Lower lobe of right lung (tissue), 2 donors: ENCODE results near the gene IFT52. TPM values are rescaled to one million over a fixed set of nuclear protein-coding genes. Genes with fewer than 3 reads are reported as not detected.
"Not testable (repeated sequence)": the region's sequence is repeated elsewhere in the genome, so short reads cannot be mapped to it uniquely, and the experiment has no call there.

ENCODE experiments used
- ATAC-seq, 2 donors: fragments of 200-7000 bp; cut with Tn5 transposase; one replicate each; pipeline ENCODE4 v1.9.1; 2020 to 2022; ENCODE audit warnings: mild to moderate bottlenecking in 2 of 2, moderate library complexity in 2 of 2
- DNase-seq: peaks from one replicate; pipeline ENCODE4 v3.0.0-alpha.2; 2020
- H3K27ac ChIP-seq: fragments of 200-600 bp; one replicate; pipeline ENCODE4 v1.8.0; 2022
- H3K27me3 ChIP-seq: fragments of 200-600 bp; one replicate; pipeline ENCODE4 v1.8.0; 2022; ENCODE audit warnings: low read depth
- H3K36me3 ChIP-seq: fragments of 200-600 bp; one replicate; pipeline ENCODE4 v1.8.0; 2022; ENCODE audit warnings: mild to moderate bottlenecking
- H3K4me1 ChIP-seq: fragments of 200-600 bp; one replicate; pipeline ENCODE4 v1.8.0; 2022
- H3K4me3 ChIP-seq: fragments of 200-600 bp; one replicate; pipeline ENCODE4 v1.8.0; 2022; ENCODE audit warnings: mild to moderate bottlenecking
- H3K9me3 ChIP-seq: fragments of 200-600 bp; one replicate; pipeline ENCODE4 v1.8.0; 2022
- intact Hi-C: fragments of 100-400 bp; cut with DNase I; formaldehyde crosslinking; loops from one replicate; pipeline ENCODE4 v1.11.0; 2022
- total RNA-seq: library from RNA; stranded (reverse); fragmentation: NEBNext Ultra II Directional; extraction: Animal tissue kit (Norgen Biotek cat#: 25700); gene quantifications from one replicate; pipeline ENCODE4 v1.2.1, GENCODE V29; 2021
- TF ChIP-seq, protein P1 (sequence below): fragments of 200-600 bp; IDR thresholded peaks from one replicate; pipeline ENCODE4 v1.8.0; 2022; ENCODE audit warnings: antibody characterized with exemption, mild to moderate bottlenecking
- donor health status: DM: no; HTN: yes; CAD: no; lungs with severe emphysema.

IFT52 gene
- total RNA-seq, 1 donor from 2014 or later = 19.9 TPM

GRCh38 chr20:43631598-43631997 lies 40.9 kb downstream of the IFT52 start:
- Histone ChIP-seq H3K36me3 (peaks cover 67% of the 10 kb centered on the region), H3K9me3 (no peaks in the 10 kb centered on the region), H3K4me3 (no peak overlapping the region), H3K4me1 (no peaks in the 10 kb centered on the region), H3K27ac (no peak overlapping the region), H3K27me3 (no peaks in the 10 kb centered on the region)
- intact Hi-C loops = no loop called here
- TF ChIP-seq, protein P1, sequence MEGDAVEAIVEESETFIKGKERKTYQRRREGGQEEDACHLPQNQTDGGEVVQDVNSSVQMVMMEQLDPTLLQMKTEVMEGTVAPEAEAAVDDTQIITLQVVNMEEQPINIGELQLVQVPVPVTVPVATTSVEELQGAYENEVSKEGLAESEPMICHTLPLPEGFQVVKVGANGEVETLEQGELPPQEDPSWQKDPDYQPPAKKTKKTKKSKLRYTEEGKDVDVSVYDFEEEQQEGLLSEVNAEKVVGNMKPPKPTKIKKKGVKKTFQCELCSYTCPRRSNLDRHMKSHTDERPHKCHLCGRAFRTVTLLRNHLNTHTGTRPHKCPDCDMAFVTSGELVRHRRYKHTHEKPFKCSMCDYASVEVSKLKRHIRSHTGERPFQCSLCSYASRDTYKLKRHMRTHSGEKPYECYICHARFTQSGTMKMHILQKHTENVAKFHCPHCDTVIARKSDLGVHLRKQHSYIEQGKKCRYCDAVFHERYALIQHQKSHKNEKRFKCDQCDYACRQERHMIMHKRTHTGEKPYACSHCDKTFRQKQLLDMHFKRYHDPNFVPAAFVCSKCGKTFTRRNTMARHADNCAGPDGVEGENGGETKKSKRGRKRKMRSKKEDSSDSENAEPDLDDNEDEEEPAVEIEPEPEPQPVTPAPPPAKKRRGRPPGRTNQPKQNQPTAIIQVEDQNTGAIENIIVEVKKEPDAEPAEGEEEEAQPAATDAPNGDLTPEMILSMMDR = no peak
- no peak for ATAC-seq
- no peak for DNase-seq

GRCh38 chr20:43636429-43636828 lies 45.7 kb downstream of the IFT52 start:
- DNase-seq (no peak), ATAC-seq (no peak)
- Histone ChIP-seq H3K27ac (no peak overlapping the region), H3K27me3 (no peaks in the 10 kb centered on the region), H3K4me1 (no peaks in the 10 kb centered on the region), H3K9me3 (no peaks in the 10 kb centered on the region), H3K36me3 (peaks cover 81% of the 10 kb centered on the region), H3K4me3 (no peak overlapping the region)
- intact Hi-C loops = no loop called here
- TF ChIP-seq, protein P1 = no peak

GRCh38 chr20:43642548-43642947 lies 51.8 kb downstream of the IFT52 start:
- no peaks in the 10 kb centered on the region for H3K4me1 ChIP-seq
- intact Hi-C loops = no loop called here
- no peaks in the 10 kb centered on the region for H3K9me3 ChIP-seq
- no peaks in the 10 kb centered on the region for H3K27me3 ChIP-seq
- no peak overlapping the region for H3K4me3 ChIP-seq
- TF ChIP-seq, protein P1 = no peak
- ATAC-seq = no peak
- H3K27ac ChIP-seq = no peak overlapping the region
- H3K36me3 ChIP-seq = peaks cover 69% of the 10 kb centered on the region
- DNase-seq = no peak

GRCh38 chr20:43650997-43651525 lies 60.3 kb downstream of the IFT52 start:
- DNase-seq (no peak), ATAC-seq (no peak)
- no peaks in the 10 kb centered on the region for H3K27me3 ChIP-seq
- no peak overlapping the region for H3K4me3 ChIP-seq
- no peaks in the 10 kb centered on the region for H3K4me1 ChIP-seq
- peaks cover 17% of the 10 kb centered on the region for H3K36me3 ChIP-seq
- TF ChIP-seq, protein P1 = no peak
- no peaks in the 10 kb centered on the region for H3K9me3 ChIP-seq
- no peak overlapping the region for H3K27ac ChIP-seq
- intact Hi-C loops = no loop called here

GRCh38 chr20:43651650-43652184 lies 61.0 kb downstream of the IFT52 start:
- H3K27me3 ChIP-seq, intact Hi-C loops, H3K27ac ChIP-seq, H3K9me3 ChIP-seq, H3K4me3 ChIP-seq, DNase-seq, H3K4me1 ChIP-seq, ATAC-seq: not testable (repeated sequence)
- peaks cover 11% of the 10 kb centered on the region for H3K36me3 ChIP-seq

GRCh38 chr20:43653966-43654365 lies 63.2 kb downstream of the IFT52 start:
- Histone ChIP-seq H3K27ac (no peak overlapping the region), H3K36me3 (no peaks in the 10 kb centered on the region), H3K9me3 (no peaks in the 10 kb centered on the region), H3K4me1 (no peaks in the 10 kb centered on the region), H3K27me3 (no peaks in the 10 kb centered on the region), H3K4me3 (no peak overlapping the region)
- intact Hi-C loops = no loop called here
- TF ChIP-seq, protein P1 = no peak
- ATAC-seq (no peak), DNase-seq (no peak)

- H3K27ac ChIP-seq, ATAC-seq, H3K9me3 ChIP-seq, H3K4me3 ChIP-seq, DNase-seq, H3K36me3 ChIP-seq, H3K27me3 ChIP-seq, H3K4me1 ChIP-seq, intact Hi-C loops: not testable (repeated sequence)
Measured at GRCh38 chr20:43655176-43655575, 64.4 kb downstream of the IFT52 start.
